Stimulated activated effector memory CD8-positive, alpha-beta T cell treated with anti-CD3 and anti-CD28 coated beads, Interleukin-12 subunit alpha, Interleukin-12 subunit beta, amount 100 ng/mL, for 72 hours (primary cell): ENCODE measurements around the gene TNS1.

ENCODE experiments used
- ATAC-seq: fragments of 150-1000 bp; cut with Tn5 transposase; 2 replicates; pipeline ENCODE4 v1.10.0; 2021
- DNase-seq, 2 donors: peaks; one replicate each; pipeline ENCODE4 v3.0.0; 2021 to 2022; ENCODE audit warnings: low spot score in 2 of 2
- H3K27ac Mint-ChIP-seq: one replicate; pipeline ENCODE4 v1.8.0; 2022; ENCODE audit warnings: mild to moderate bottlenecking, mixed read lengths
- H3K36me3 Mint-ChIP-seq: one replicate; pipeline ENCODE4 v1.8.0; 2022; ENCODE audit warnings: mild to moderate bottlenecking, mixed read lengths
- H3K4me1 Mint-ChIP-seq: one replicate; pipeline ENCODE4 v1.8.0; 2022; ENCODE audit warnings: mixed read lengths
- H3K4me3 Mint-ChIP-seq: one replicate; pipeline ENCODE4 v1.8.0; 2022; ENCODE audit warnings: mild to moderate bottlenecking, mixed read lengths
- H3K9me3 Mint-ChIP-seq: one replicate; pipeline ENCODE4 v1.8.0; 2022; ENCODE audit warnings: mixed read lengths

The TNS1 gene

DNA sequence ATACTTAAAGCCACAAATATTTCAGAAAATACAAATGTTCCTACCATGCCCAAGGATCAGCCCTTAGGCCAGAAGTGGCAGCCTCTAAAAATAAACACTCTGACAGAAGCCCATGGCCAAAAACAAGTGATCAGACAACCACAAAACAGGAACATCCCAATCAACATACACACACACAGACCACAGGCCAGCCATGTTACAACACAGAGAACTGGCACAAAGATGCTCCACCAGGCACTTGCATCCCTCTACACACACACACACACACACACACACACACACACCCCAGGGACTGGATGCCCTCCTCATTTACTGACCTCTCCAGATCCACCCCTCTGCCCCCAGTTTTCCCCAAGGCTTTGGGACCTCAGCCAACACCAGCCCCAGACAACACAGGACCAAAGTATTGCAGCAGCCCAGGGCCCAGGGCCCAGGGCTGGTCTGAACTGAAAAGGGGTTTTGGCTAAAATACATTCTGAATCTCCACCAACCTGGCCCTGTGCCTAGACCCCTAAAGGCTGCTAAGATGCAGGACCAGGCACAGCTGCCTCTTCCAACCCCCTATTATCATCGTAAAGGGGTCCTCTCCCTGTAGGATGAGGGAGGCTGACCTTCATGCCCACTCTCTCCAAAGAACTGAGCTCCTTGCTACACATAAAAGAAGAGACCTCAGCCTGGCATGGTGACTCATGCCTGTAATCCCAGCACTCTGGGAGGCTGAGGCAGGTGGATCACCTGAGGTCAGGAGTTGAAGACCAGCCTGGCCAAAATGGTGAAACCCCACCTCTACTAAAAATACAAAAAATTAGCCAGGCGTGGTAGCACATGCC is 151.4 kb downstream of the TNS1 start:
- Mint-ChIP-seq H3K9me3 (no peaks in the 10 kb centered on the region), H3K4me3 (no peak overlapping the region), H3K36me3 (no peaks in the 10 kb centered on the region), H3K27ac (no peak overlapping the region), H3K4me1 (no peaks in the 10 kb centered on the region)
- DNase-seq (no peak), ATAC-seq (no peak)

DNA sequence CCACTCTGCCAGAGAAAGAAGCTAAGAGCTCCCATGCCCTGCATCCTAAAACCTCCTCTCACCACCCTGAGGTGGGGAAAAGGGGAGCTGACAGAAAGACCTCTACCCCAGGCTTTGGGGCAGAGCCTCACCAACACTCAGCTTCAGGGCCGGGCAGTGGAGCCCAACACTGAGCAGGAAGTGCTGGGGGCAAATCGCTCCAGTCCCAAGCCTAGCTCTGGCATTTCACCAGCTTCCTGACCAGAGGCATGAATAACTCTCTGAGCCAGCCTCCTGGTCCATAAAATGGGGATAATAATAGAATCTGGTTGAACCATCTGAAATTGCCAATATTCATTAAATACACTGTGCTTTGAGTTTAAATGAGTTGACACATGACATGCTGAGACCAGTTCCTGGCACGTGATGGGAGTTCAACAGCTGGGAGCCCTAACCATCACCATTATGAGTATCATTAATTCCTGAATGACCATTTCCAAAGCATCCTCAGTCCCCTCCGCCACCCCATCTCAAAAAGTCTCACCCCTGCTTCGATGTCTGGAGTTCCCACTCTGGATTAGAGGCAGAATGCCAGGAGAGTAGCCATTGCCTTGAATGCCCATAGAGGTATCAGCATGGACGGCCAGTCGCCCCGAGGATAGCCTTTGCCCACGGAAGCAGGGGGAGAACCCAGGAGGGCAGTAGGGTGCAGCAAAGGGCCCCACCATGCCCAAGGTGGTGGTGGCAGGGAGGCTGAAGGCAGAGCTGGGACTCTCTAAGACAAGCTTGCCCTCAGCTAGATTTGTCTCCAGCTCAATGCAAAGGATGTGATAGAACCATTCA is 153.4 kb downstream of the TNS1 start:
- no peaks in the 10 kb centered on the region for H3K9me3 Mint-ChIP-seq
- ATAC-seq (no peak), DNase-seq (no peak)

DNA sequence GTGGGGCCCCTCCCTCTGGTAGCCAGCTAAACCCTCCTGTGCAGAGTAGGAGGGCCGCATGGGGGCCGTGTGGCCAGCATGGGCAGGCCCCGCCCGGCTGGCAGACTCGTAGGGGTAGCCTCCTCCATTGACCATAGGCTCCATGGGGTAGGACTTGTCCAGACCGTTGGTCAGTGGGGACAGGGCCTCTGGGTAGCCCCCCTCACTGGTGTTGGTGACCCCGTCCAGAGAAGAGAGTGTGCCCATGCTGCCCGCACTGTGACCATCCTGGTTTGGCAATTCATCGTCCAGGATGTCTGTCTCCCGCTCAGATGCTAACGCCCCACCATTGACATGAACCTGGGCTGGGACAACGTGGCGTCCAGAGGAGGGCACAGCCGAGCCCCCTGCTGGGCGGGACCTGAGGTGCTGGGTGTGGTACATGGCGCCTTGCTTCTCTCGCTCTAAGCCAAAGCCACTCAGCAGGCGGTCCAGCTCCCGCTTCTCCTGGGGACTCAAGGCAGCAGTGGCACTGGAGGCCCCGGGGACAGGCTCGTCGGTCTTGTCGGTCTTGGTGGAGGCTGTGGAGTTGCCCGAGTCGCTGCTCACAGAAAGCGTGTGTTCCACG is 154.3 kb downstream of the TNS1 start:
- ATAC-seq, result no peak

More for the DNA sequence above, 153.4 kb downstream of the TNS1 start:
- Mint-ChIP-seq H3K4me3 (no peak overlapping the region), H3K27ac (no peak overlapping the region), H3K36me3 (no peaks in the 10 kb centered on the region), H3K4me1 (no peaks in the 10 kb centered on the region)

DNA sequence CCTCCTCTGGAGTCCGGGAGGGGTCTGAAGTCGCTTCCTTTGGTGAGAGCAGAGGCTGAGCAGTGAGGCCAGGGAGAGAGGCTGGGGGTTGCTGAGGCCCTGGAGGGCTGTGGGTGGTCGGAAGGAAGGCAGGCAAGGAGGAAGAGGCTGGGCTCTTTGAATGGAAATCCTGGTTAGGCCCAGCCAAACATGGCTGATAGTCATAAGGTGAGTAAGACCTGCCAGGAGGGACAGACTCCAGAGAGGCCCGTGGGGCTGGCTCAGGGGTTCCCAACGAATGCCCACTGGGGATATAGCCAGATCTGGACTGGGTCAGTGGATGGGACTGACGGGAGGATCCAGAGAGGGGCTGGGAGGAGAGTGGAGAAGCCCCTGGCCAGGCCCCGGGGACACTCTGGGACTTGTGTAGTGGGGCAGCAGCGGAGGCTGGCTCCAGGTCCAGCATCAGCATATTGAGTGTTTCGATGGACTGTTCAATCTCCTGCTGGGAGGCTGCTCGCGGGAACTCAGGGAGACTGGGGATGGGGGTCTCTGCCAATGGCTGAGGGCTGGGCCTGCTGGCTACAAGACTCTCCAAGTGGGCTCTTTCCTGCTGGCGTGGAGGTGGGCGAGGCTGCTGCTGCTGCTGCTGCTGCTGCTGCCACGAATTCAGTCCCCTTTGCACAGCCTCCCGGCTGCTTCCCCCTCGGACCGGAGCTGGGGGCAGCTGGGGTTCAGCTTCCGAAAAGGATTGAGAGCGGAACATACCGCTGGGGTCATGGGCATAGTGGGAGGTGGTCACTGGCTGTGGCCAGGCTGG is 155.0 kb downstream of the TNS1 start:
- Mint-ChIP-seq H3K4me3 (no peak overlapping the region), H3K9me3 (no peaks in the 10 kb centered on the region), H3K27ac (no peak overlapping the region), H3K36me3 (no peaks in the 10 kb centered on the region), H3K4me1 (no peaks in the 10 kb centered on the region)
- ATAC-seq (no peak), DNase-seq (no peak)

More for the DNA sequence above, 154.3 kb downstream of the TNS1 start:
- Mint-ChIP-seq H3K36me3 (no peaks in the 10 kb centered on the region), H3K9me3 (no peaks in the 10 kb centered on the region), H3K4me3 (no peak overlapping the region), H3K4me1 (no peaks in the 10 kb centered on the region), H3K27ac (no peak overlapping the region)
- DNase-seq, result no peak

DNA sequence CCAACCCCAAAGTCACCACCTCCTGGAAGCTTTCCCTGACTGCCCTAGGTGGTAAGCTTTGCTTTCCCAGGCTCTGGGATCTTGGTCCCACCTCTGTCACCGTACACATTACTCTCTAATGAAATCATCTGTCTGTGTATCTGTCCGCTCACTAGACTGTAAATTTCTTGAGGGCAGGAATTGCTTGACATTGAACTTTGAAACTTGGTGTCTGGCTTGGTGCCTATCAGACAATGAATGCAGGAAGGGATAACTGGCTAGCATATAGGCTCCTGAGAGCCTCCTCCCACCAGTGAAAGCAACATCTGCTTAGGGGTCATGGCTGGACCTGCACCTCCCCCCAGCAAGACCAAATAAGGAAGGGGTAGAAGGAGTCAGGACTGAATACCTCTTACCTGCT is 155.7 kb downstream of the TNS1 start:
- Mint-ChIP-seq H3K9me3 (no peaks in the 10 kb centered on the region), H3K4me3 (no peak overlapping the region), H3K4me1 (no peaks in the 10 kb centered on the region), H3K27ac (no peak overlapping the region), H3K36me3 (no peaks in the 10 kb centered on the region)
- no peak for ATAC-seq
- no peak for DNase-seq

DNA sequence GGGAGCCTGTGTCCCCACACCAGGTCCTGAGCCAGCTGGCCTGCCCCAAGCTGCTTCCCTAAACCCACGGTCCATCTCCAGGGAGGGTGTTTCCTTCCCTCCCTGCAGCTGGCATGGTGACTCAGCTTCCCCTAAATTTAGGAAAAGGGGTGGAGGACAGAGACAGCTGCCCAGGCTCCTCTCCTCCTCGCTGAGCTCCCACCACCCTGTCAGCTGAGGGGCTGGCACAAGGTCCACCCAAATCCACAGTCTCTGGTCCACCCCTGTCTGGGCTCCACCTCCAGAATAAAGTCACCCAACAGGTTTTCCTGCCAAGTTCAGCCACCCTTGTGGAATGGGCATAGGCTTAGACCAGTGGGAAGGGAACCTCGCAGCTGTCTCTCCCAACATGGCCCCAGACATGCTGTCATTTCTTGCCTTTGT is 156.5 kb downstream of the TNS1 start:
- H3K9me3 Mint-ChIP-seq, result no peaks in the 10 kb centered on the region
- no peaks in the 10 kb centered on the region for H3K36me3 Mint-ChIP-seq
- no peak overlapping the region for H3K27ac Mint-ChIP-seq
- ATAC-seq, result no peak
- H3K4me3 Mint-ChIP-seq, result no peak overlapping the region
- no peak for DNase-seq
- H3K4me1 Mint-ChIP-seq, result no peaks in the 10 kb centered on the region

DNA sequence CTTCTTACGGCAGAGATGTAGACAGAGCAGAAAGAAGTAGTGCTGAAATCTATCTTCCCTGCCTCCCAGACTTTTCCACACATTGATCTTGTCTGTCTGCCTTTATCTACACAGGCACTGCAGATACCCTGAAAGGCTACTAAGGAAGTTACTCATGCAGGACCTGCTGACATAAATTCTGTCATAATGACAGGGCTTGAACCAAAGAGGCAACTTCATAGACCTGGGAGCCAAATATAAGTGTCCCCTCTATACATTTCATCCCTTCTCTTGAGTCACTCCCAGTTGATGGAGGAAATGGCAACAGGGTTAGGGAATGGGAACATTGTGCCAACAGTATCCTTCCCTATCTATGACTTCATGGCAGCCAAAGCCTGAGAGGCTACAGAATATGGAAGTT is 157.5 kb downstream of the TNS1 start:
- H3K4me1 Mint-ChIP-seq, result no peaks in the 10 kb centered on the region
- no peak overlapping the region for H3K4me3 Mint-ChIP-seq
- H3K27ac Mint-ChIP-seq, result no peak overlapping the region
- no peaks in the 10 kb centered on the region for H3K36me3 Mint-ChIP-seq
- ATAC-seq, result no peak
- no peak for DNase-seq
- H3K9me3 Mint-ChIP-seq, result no peaks in the 10 kb centered on the region

DNA sequence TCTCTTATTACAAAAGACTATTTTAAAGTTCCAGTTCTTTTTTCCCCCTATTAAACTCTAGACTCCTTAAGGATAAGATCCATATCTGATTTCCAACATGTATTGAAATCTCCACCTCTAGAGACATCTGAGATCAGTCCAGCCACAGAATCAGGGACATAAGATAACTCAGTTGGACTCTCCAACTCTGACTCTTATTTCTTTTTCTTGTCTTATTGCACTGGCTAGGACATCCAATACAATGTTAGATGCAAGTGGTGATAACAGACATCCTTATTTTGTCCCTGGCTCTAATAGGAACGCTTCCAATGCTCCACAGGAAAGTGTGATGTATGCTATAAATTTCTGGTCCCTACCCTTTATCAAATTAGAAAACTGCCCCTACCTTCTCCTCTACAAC is 158.1 kb downstream of the TNS1 start:
- Mint-ChIP-seq H3K36me3 (no peaks in the 10 kb centered on the region), H3K4me1 (no peaks in the 10 kb centered on the region), H3K9me3 (no peaks in the 10 kb centered on the region), H3K27ac (no peak overlapping the region), H3K4me3 (no peak overlapping the region)
- ATAC-seq (no peak), DNase-seq (no peak)

DNA sequence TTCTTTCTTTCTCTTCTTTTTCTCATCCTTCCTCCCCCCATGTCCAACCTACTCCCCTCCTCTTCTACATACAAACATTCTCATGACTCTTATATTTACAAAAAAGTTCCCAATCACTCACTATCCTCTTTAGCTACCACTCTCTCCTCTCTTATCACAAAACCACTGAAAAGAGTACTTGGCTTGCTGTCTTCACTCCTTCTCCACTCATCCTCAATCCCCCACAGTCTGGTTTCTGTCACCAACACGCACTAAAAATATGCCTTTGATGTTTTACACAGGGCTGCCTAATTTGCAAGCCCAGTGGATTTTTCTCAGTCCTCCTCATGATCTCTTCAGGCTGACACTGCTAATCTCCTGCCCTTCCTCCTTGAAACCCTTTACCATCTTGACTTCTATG is 159.5 kb downstream of the TNS1 start:
- no peak for ATAC-seq
- no peak for DNase-seq
- no peaks in the 10 kb centered on the region for H3K4me1 Mint-ChIP-seq
- no peaks in the 10 kb centered on the region for H3K36me3 Mint-ChIP-seq
- no peaks in the 10 kb centered on the region for H3K9me3 Mint-ChIP-seq
- no peak overlapping the region for H3K4me3 Mint-ChIP-seq
- H3K27ac Mint-ChIP-seq, result no peak overlapping the region

DNA sequence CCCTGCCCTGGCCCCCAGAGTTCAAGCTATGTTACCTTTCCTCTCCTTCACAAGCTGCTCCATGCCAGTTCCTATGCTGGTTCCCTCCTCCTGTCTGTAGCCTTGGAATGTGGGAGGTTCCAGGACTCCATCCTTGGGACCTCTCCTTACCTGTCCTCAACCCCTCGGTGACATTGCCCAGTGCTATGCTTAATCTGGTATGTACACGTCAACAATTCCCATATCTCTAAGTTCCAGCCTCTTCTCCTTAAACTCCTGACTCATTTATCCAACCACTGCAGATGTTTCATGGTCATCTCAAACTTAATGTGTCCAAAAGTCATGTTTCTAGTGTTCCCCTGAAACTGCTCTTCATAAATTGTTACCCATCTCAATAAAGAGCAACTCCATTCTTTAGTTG is 160.8 kb downstream of the TNS1 start:
- Mint-ChIP-seq H3K9me3 (no peaks in the 10 kb centered on the region), H3K36me3 (peaks cover 1% of the 10 kb centered on the region), H3K4me3 (no peak overlapping the region), H3K27ac (no peak overlapping the region), H3K4me1 (no peaks in the 10 kb centered on the region)
- ATAC-seq, result no peak
- no peak for DNase-seq

DNA sequence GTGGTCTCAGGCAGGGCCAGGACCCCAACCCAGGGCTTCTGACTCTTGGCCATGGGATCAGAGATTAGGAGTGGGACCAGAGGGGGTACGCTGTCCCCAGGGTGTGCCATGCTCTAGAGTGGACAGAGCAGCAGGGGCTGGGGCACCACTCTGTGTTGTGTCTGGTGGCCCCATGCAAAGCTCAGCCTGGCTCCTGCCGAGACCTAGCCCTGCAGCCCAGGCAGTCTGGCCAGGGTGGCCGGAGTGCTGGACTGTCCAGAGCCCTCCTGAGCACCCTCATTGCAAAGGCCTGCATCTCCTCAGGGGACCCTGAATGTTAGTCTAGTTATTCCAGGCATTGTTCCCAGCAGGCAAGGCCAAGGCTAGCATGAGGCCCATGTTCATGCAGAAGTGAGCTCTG is 162.3 kb downstream of the TNS1 start:
- Mint-ChIP-seq H3K4me3 (no peak overlapping the region), H3K4me1 (no peaks in the 10 kb centered on the region), H3K9me3 (no peaks in the 10 kb centered on the region), H3K36me3 (peaks cover 6% of the 10 kb centered on the region), H3K27ac (no peak overlapping the region)
- no peak for DNase-seq
- ATAC-seq, result no peak

DNA sequence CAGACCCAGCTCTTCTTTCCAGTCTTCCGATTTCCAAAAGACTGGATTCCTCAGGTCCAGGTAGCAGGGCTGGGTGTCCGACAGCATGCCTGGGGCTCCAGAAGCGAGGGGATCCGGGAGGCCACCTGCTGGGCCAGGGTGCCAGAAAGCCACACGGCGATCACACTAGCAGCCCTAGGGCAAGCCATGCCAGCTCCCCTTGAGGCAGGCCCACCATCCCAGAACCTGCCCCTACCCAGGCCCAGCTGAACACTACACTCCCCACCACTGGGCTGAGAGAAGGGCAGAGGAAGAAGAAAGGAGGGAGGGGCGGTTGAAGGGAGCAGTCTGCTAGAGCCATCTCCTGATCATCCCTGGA is 163.1 kb downstream of the TNS1 start:
- no peak overlapping the region for H3K27ac Mint-ChIP-seq
- DNase-seq, result no peak
- no peak for ATAC-seq
- peaks cover 6% of the 10 kb centered on the region for H3K36me3 Mint-ChIP-seq
- H3K4me1 Mint-ChIP-seq, result no peaks in the 10 kb centered on the region
- no peaks in the 10 kb centered on the region for H3K9me3 Mint-ChIP-seq
- H3K4me3 Mint-ChIP-seq, result no peak overlapping the region

DNA sequence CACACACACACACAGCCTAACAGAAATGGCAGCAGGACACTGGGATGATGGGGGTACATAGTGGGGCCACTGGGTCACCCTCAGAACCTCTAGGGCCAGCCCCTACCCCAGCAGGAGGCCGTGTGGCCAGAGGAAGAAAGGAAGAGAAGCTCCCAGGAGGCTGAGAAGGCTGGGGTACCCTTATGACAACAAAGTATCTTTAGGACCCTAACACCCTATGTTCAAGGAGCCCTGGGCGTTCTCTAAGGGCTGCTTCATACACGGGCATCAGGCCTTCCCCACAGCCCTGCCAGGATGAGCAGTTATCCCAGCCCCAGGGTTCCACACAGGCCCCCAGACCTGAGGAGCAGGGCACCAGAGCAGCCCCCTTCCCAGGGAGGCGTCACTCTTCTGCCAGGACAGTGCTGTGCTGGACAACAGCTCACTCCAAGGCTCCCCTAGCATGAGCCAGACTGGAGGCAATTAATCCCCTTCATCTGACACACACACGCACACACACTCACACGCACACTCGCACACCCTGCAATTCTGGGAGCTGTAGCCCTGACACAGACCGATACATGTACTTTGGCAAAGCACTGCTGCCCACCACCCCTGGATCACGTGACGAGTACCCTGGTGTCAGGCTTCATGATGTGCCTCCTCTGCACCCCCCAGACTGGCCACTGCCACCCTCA is 163.6 kb downstream of the TNS1 start:
- Mint-ChIP-seq H3K27ac (no peak overlapping the region), H3K4me1 (no peaks in the 10 kb centered on the region), H3K36me3 (peaks cover 6% of the 10 kb centered on the region)

DNA sequence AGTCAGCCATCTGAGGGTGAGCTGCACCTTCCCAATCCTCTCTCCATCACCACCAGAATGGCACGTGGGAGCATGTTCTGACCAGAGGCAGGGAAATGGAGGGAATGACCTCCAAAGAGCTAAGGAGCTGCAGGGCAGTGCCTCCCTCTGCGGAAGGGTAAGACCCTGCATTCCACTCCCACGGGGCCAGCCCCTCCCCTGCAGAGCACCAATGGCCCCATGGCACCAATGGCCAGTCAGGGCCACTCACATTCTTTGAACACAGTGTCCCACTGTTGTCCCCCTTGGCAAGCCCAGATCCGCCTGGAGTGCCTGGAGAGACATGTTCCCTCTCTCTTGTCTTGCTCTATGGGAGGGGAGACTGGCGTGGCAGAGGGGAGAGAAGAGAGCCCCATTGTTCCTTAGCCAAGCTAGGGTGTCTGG is 164.4 kb downstream of the TNS1 start:
- H3K4me1 Mint-ChIP-seq, result no peaks in the 10 kb centered on the region
- H3K9me3 Mint-ChIP-seq, result no peaks in the 10 kb centered on the region
- H3K27ac Mint-ChIP-seq, result no peak overlapping the region
- H3K4me3 Mint-ChIP-seq, result no peak overlapping the region
- H3K36me3 Mint-ChIP-seq, result peaks cover 6% of the 10 kb centered on the region
- ATAC-seq (no peak), DNase-seq (no peak)

More for the DNA sequence above, 163.6 kb downstream of the TNS1 start:
- Mint-ChIP-seq H3K9me3 (no peaks in the 10 kb centered on the region), H3K4me3 (no peak overlapping the region)
- ATAC-seq (no peak), DNase-seq (no peak)

DNA sequence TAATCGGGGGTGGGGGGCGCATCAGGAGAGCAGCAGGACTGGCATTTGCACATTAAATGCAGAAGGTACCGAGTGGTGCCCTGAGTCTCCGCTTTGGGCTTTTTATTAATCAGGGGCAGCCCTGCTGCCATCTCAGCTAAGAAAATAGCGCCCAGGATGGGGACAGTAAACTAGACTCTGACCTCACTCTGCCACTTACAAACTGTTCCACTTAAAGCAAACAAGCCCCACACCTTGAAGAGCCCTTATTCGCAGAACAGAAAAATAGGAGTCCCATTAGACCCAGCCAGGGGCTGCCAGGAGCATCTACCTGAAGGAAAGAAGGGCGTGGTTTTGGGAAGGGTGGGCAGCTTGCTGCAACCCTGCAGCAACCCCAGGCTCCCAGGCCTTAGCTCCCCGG is 165.3 kb downstream of the TNS1 start:
- Mint-ChIP-seq H3K4me3 (no peak overlapping the region), H3K4me1 (no peaks in the 10 kb centered on the region), H3K36me3 (peaks cover 6% of the 10 kb centered on the region), H3K9me3 (no peaks in the 10 kb centered on the region), H3K27ac (no peak overlapping the region)
- ATAC-seq, result no peak
- DNase-seq, result no peak
